Measurements from ENCODE around the gene TGFBR3L. TPM values are rescaled to one million over a fixed set of nuclear protein-coding genes. Genes with fewer than 3 reads are reported as not detected.

Gene TGFBR3L
- total and polyA plus RNA-seq, 2 of the 13 experiments (the other 11 are each of a cell fraction or from before 2014, with no cell fraction given), result 0.20 to 1.0 TPM

DNA sequence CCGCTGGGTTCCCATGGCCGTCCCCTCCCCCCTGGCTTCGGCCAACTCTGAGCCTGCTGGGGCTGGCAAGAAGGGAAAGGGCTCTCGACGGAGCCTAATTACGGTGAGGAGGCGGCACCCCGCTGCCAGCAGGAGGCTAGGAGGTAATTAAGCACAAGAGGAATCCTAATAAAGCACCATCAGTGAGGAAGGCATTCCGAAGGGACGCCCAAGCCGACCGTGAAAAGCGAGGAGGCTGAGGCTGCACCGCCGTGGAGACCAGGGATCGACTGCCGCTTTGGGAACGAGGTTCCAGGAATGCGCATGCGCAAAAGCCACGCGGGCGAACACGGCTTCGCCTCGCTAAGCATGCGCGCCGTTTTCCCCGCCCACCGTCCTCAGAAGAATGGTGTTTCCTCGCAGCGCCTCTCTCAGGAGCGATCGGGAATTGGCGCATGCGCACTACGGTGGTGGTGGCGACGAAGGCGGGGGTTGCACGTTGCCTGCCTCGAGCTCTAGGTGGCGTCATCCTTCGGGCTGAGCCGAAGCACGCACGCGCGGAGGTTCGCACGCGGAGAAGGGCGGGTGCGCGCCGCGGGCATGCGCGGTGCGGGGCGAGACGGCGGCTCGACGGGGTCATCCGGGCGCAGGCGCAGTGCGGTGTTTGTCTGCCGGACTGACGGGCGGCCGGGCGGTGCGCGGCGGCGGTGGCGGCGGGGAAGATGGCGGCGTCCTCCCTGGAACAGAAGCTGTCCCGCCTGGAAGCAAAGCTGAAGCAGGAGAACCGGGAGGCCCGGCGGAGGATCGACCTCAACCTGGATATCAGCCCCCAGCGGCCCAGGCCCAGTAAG, 11.2 kb upstream of the TGFBR3L start, which contains the start of gene MAP2K7 (continued):
- TF ChIP-seq ZNF275 (CRISPR knock-in tag; IDR thresholded peaks at IDR 0.05; ENCODE audit: borderline replicate concordance), result peak; percentile 74; the same call in 1 of the 2 replicates
- TF ChIP-seq SMARCC2 (IDR thresholded peaks at IDR 0.05), result no peak
- peak; percentile 32; the same call in 1 of the 2 replicates for TF ChIP-seq ZNF782 (CRISPR knock-in tag; IDR thresholded peaks at IDR 0.05; ENCODE audit: borderline replicate concordance)
- TF ChIP-seq GTF3A (CRISPR knock-in tag; conservative IDR thresholded peaks at IDR 0.05), result no peak
- TF ChIP-seq ZMYM2 (CRISPR knock-in tag; IDR thresholded peaks at IDR 0.05), result no peak; the same call in 1 of the 2 replicates
- no peak for TF ChIP-seq ZNF841 (CRISPR knock-in tag; IDR thresholded peaks at IDR 0.05; ENCODE audit: borderline replicate concordance)
- no peak for TF ChIP-seq NONO (IDR thresholded peaks at IDR 0.05)
- TF ChIP-seq NONO (CRISPR knock-in tag; conservative IDR thresholded peaks at IDR 0.05), result peak; percentile 93
- no peak; the same call in 1 of the 2 replicates for TF ChIP-seq ZNF878 (CRISPR knock-in tag; IDR thresholded peaks at IDR 0.05)
- no peak for TF ChIP-seq ZFP36 (IDR thresholded peaks at IDR 0.05; ENCODE audit: borderline replicate concordance, low read depth, low read length, partially characterized antibody)
- no peak for TF ChIP-seq KDM6A (CRISPR knock-in tag; IDR thresholded peaks at IDR 0.05; ENCODE audit: low read depth)
- no peak for TF ChIP-seq ZNF382 (CRISPR knock-in tag; IDR thresholded peaks at IDR 0.05; ENCODE audit: borderline replicate concordance)
- no peak; the same call in 1 of the 2 replicates for TF ChIP-seq GPN1 (CRISPR knock-in tag; IDR thresholded peaks at IDR 0.05; ENCODE audit: borderline replicate concordance)
- TF ChIP-seq BRCA1 (CRISPR knock-in tag; IDR thresholded peaks at IDR 0.05), result peak; percentile 77; the same call in 1 of the 2 replicates
- TF ChIP-seq CENPBD1 (CRISPR knock-in tag; IDR thresholded peaks at IDR 0.05; ENCODE audit: borderline replicate concordance, low read depth), result no peak; the same call in 1 of the 2 replicates
- no peak for TF ChIP-seq ZNF530 (CRISPR knock-in tag; IDR thresholded peaks at IDR 0.05; ENCODE audit: low read depth)
- TF ChIP-seq MLXIP (CRISPR knock-in tag; IDR thresholded peaks at IDR 0.05; ENCODE audit: borderline replicate concordance), result no peak
- TF ChIP-seq ZNF253 (CRISPR knock-in tag; IDR thresholded peaks at IDR 0.05; ENCODE audit: borderline replicate concordance), result peak; percentile 71; the same call in 1 of the 2 replicates
- TF ChIP-seq ATF1 (CRISPR knock-in tag; IDR thresholded peaks at IDR 0.05), result no peak
- no peak for TF ChIP-seq ZFP36L2 (CRISPR knock-in tag; IDR thresholded peaks at IDR 0.05)
- TF ChIP-seq MEF2D (CRISPR knock-in tag; IDR thresholded peaks at IDR 0.05), result peak; percentile 89
- peak; percentile 77 for TF ChIP-seq ZNF451 (CRISPR knock-in tag; IDR thresholded peaks at IDR 0.05)
- no peak for TF ChIP-seq ZXDC (CRISPR knock-in tag; IDR thresholded peaks at IDR 0.05)

Measured in HepG2 (cell line).